HG02973 (cell line): ENCODE results near the gene SH3BP5L.

Source experiments
- ATAC-seq: cut with Tn5 transposase; IDR thresholded peaks from one replicate; pipeline ENCODE4 v1.9.1; 2021; ENCODE audit warnings: moderate library complexity; ENCODE audit not compliant: unreplicated experiment

The SH3BP5L gene

DNA sequence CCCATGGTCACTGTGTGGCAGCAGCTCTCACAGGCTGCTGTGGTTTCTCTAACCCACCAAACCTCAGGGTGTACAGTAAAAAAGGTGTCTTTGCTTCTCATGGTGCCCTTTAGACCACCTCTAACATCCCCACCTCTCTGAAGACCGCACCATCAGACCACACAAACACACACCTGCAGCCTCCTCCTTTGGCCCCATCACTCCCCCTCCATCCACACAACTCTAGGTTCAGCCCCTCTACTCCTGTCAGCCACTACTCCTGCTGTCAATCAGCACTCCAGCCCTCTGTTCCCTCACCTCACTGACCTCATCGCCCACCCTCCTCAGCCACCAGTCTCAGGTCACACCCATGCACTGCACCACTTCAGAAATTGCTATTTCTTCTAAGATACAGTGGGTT, 25.7 kb upstream of the SH3BP5L start:
- no peak for ATAC-seq

DNA sequence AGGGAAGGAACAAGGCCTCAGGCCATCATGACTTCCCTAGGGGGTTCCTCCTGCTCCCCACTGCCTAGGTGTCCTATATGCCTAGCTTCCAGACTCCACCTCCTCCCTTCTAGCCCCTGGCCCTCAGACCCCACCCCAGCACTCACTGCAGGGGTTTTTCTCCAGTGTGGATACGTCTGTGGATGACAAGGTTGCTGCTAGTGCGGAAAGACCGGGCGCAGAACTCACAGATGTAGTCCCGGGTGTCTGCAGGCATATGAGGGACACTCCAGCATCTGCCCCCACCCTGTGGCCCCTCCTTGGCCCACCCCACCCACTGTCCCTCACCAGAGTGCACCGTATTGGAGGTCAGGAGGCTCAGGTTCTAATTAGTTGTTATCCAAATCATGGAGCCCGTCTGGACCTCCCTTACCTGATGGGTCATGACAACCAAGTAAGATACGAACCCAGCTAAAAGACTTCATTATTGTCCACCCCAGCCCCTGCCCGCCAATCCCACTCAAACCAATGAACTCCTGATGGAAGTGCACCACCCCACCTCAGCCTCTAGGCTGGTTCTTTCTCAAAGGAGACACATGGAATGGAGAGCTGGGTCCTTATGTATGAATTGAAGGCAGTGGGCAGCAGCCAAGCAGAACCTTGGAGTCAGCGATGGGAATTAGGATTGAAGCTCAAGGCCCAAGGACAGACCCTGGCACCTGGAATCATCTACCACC, 25.0 kb upstream of the SH3BP5L start:
- no peak for ATAC-seq

DNA sequence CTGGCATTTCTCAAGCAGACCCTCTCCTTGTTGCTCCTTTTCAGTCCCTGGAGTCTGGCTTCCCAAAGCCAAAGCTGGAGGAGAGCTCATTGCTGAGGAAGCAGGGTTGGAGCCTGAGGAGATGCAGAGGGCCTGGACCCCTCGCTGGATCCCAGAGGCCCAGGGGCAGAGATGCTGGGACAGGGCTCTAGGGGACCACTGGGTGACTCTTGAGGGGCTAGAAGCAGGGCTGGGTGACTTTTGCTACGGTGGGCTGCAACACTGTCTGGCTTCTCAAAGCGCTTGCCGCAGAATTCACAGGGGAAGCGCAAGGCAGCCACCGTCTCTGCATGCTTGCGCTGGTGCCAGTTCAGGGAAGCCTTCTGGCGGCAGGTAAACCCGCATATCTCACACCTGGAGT, 24.4 kb upstream of the SH3BP5L start:
- no peak for ATAC-seq

DNA sequence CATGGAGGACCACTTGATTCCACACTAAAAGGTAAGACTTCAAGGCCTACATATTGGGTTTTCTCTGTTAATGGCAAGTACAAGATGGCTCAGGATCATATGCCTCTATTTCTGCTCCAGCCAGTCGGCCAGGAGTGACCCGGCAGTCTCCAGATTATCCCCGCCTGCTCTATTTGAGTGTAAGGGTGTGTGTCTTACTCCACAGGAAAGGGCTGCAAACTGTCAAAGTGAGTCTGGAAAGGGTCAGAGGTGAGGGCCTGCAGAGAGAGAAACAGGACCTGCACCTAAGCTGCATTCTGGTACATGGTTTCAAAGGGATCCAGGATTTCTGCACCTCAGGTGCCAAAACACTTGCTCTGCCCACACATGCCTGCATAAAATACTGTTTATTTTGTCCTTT, 23.9 kb upstream of the SH3BP5L start:
- no peak for ATAC-seq

DNA sequence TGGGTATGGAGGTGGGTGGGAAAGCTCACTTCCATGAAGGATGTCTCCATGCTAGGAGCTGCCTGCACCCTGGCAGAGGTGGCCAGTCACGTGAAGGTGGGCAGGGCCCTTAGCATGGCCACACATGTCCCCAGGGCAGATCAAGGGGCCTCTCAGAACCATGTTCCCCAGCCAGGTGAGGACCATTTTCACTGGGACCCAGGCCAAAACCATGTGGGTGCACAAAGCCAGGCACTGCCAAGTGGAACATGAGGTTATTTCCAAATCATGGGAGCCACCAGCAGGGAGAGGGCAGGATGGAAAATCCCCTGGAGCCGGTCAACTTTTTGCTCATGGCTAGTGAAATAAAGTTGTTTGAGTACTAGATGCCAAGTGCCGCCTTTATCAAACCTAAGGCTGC, 23.4 kb upstream of the SH3BP5L start:
- ATAC-seq: no peak

DNA sequence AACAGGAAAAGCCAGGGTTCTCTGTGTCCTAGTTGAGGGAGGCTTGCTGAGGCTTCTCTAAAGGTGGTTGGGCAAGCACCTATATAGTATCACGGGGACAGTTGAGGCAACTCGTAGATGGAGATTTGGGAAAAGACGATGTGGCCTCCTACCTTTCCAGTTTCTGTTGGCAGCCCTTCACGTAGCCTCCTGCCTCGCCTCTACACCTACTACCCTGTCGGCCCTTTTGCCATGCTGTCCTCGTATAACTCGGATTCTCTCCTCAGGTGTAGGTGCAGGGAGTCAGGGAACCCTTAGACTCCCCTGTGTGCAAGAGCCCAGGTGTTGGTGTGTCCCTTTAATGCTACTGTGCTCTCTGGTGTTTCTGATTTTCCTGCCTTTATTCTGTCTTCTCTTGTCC, 22.9 kb upstream of the SH3BP5L start:
- no peak for ATAC-seq

DNA sequence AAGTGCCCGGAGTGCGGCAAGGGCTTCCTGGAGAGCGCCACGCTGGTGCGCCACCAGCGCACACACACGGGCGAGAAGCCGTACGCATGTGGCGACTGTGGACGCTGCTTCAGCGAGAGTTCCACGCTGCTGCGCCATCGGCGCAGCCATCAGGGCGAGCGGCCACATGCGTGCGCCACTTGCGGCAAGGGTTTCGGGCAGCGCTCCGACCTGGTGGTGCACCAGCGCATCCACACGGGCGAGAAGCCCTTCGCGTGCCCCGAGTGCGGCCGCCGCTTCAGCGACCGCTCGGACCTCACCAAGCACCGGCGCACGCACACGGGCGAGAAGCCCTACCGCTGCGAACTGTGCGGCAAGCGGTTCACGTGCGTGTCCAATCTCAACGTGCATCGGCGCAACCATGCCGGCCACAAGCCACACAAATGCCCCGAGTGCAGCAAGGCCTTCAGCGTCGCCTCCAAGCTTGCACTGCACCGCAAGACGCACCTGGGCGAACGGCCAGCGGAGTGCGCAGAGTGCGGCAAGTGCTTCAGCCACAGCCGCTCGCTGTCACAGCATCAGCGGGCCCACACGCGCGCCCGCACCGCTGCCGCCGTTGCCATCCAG, 22.3 kb upstream of the SH3BP5L start:
- ATAC-seq: no peak

DNA sequence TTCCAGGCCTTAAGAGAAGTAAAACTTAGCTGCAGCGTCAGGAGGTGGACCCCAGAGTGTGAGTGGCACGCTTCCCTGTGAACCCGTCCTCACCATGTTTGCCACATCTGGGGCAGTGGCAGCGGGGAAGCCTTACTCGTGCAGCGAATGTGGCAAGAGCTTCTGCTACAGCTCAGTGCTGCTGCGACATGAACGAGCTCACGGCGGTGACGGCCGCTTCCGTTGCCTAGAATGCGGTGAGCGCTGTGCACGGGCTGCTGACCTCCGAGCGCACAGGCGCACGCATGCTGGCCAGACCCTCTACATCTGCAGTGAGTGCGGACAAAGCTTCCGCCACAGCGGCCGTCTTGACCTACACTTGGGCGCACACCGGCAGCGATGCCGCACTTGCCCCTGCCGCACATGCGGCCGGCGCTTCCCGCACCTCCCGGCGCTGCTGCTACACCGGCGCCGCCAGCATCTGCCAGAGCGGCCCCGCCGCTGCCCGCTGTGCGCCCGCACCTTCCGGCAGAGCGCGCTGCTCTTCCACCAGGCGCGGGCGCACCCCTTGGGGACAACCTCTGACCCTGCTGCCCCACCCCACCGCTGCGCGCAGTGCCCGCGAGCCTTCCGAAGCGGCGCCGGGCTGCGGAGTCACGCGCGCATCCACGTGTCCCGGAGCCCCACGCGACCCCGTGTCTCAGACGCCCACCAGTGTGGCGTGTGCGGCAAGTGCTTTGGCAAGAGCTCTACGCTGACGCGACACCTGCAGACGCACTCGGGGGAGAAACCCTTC, 21.7 kb upstream of the SH3BP5L start:
- ATAC-seq: no peak

DNA sequence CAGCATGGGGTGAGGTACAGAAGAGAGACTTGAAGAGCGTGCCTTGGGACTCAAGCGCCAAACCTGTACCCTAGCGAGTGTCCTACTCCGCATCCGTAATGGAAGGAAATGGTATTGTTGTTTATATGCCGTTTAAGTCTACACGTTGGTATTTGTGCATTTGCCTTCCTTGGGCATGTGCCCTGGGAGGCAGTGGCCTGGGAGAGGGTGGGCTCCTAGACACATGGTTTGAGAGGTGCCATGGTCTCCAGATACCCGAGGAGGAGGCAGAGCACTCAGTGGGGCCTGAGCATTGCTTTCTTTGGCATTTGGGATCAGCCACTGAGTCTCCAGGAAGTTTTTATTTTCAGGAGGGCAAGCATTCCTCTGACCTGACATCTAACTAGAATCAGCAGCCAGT, 18.8 kb upstream of the SH3BP5L start:
- no peak for ATAC-seq

DNA sequence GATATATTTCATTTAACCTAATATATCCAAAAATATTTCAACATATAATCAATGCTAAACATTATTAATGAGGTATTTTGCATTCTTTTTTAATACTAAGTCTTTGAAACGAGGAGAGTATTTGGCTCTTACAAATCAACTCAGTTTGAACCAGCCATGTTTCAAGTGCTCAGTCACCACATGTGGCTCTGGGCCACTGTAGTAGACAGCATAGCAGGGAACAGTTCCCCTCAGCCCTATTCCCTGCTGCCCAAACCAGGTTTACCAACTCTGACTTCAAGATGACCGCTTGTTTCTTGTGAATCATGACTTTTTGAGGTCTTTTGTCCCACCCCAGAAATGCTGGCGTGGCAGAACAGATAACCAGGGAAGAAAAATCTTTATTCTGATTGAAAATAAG, 18.0 kb upstream of the SH3BP5L start:
- ATAC-seq: no peak

DNA sequence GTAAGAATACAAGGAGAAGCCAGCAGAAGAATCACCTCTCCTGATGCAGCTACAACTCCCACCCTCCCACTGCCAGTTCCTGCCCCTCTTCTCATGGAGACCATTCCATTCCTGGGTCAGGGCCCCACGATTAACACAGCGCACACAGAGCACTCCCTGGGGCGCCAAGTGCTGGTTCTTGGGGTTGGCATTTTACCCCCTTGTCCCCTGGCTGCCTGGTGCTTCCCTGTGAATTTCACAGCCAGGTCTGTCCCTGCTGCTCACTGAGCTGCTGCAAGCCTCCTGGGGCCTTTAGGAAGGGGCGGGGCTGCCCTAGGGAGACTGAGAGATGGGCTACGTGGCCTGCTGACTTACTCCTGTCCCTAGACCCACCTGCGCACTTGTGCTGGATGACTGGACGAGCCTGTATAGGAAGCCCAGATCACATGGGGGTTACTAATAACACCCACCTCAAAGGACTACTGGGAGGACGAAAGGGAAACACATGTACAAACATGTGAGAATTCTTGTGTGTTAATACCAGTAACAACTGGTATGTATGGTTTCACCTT, 17.1 kb upstream of the SH3BP5L start:
- no peak for ATAC-seq

DNA sequence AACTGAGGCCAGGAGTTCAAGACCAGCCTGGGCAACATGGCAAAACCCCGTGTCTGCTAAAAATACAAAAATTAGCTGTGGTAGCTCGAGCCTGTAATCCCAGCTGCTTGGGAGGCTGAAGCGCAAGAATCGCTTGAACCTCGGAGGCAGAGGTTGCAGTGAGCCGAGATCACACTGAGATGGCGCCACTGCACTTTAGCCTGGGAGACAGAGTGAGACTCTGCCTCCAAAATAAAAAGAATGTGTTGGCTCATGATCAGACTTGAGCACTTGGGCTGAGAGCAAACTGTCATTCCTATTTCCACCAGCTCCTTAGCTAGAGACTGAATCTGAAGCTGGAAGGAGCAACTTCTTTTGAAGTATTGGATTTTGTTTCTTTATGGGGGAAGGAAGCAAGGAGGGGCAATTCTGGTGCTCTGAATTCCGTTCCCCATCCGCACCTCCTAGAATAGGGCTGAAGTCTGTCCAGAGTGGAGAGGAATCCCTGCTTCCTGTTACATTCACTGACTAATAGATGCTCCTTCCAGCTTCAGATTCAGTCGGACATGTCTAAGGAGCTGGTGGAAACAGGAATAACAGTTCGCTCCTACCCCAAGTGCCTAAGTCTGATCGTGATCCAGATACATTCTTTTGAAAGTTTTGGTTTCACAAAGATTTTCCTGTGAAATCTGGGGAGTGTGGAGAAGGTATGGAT, 16.1 kb upstream of the SH3BP5L start:
- no peak for ATAC-seq

DNA sequence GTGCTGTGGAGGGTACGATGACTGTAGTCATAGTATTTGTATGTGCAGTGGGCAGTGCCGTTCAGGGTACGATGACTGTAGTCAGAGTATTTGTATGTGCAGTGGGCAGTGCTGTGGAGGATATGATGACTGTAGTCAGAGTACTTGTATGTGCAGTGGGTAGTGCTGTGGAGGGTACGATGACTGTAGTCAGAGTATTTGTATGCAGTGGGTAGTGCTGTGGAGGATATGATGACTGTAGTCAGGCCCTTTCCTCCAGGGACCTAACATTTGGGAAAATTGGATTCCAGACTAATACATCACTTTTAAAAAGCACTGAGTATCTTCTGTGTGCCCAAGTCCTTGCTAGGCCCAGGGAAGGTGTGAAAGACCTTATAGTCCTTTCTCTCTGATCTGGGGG, 15.2 kb upstream of the SH3BP5L start:
- no peak for ATAC-seq

DNA sequence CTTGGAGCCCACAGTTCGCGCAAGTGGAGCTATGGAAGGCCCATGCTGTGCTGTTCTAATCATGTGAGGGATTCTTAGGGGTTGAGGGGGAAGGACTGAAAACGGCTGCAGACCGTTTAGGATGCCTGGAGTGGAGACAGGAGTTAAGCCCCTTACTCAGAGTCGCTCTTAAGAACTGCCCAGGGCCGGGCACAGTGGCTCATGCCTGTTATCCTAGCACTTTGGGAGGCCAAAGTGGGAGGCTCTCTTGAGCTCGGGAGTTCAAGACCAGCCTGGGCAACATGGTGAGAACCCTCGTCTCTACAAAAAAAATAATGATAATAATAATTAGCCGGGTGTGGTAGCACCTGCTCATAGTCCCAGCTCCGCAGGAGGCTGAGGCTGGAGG, 13.4 kb upstream of the SH3BP5L start:
- ATAC-seq: no peak

DNA sequence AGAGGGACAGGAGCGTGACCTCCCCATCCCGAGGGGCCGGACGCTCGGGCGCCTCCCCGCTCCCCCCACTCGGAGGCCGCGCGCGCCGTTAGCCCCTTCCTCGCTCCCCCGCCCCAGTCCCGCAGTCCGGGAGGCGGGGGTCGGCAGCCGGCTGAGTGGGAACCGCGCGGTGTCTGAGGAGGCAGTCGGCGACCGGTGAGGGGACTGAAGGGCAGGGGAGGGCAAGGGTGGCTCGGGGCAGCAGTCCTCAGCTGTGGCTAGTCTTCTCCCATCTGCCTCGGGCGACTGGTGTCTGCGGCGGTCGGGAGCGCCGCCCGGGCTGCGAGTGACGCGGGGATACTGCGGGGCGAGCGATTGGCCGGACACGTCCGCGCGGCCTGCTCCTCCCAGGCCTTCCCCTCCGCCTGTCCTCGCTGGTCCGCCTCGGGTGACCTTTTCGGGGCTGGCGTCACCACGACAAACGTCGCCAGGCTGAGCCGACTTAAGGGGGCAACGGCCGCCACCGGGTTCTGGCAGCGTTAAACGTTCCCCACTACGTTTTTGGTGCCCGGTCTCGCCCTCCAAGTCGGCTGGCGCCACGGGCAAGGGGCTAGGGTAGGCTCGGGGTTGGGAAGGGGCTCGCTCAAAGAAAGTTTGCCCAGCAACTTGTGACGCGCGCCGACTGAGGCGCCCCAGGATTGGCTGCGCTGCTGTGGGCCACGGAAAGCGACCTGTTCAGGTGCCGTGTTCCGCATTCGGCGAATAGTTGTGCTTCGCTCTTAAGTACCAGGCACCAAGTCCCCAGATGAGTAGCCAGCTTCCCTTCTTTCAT, 12.8 kb upstream of the SH3BP5L start:
- peak; percentile 70 for ATAC-seq

DNA sequence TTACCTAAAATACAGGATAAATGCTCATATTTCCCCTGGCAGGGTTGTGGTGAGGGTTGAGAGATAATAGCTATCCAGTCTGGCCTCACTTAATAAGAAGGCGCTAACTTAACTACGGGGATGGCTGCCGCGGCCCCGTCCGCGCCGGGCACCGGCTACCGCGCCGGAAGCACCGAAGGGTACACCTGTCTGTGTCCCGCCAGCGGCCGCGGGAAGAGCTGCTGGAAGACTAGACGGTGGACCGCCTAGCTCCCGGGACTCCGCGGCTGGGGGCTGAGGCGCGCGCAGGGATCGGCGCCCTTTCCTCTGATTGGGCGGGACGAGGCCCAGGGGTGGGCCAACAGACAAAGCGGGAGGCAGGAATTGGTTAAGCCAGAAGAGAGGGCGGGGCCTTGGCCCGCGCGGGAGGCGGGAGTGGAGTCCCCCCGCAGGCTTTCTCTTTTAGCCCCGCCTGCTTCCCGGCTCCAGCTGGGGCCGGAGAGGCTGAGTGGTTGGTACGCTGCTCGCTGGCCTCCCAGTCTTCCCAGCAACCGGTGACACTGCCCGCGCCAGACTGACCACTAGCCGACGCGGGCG, 12.2 kb upstream of the SH3BP5L start, which contains the start of gene ZNF672:
ZNF672 (plus strand) TSS at position 444 of the 576 bp plus-strand sequence. CDS start 9,051 bp downstream, outside the sequence.
- ATAC-seq: peak; percentile 82

DNA sequence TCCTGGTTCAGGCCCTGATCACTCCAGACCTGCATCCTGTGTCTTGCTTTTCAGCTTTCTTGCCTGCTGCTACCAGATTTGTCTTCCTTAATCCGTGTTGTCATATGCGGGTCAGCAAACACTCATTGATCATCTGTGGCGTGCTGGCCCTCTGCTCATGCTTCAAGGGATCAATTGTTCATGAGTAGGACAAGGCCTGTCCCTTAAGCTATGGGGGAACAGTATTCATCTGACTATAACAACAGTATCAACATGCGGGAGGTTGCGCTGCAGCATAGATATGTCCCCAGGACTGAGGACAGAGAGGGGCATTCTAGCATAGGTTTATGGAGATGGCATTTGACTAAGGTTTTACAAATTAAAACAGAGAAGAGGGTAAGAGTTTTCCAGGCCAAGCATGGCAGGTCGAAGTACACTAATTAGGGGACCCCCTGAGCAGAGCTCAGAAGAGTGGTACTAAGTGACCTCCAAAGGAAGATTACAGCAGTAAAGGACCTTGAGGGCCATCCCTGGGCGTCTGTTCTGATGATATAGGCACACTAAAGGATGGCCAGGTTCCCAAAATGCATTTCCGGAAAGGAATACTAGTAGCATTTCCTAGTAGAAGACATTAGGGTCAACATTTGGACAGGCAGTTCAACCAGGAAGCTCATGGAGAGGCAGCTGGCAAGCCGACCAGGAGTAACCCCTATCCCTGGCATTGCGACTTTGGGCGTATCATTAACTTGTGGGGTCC, 11.5 kb upstream of the SH3BP5L start:
- no peak for ATAC-seq

DNA sequence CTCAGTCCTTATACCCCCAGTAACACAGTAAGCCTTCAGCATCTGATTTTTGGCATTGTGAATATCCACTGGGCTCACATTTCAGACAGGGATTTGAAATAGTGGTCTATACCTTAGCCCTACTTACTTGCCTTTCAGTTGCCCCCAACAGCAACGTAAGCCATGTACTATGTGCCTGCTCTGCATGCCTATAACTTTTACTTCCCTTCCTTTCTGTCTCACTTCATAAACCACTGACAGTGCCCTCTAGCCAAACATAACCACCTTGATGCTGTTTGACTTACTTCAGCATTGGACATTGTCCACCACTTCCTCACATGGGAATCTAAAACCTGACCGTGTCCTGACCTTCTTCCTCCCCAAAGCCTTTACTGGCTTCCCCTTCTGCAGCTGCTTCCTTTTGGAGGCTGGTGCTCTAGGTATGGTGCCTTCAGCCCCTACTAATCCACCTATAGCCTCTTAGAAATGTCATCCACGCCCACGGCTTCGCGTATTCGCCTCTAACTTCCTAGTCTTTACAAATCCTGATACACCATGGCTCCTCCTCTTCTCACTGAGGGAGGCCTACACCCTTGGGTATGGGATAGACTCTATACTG, 8.7 kb upstream of the SH3BP5L start:
- no peak for ATAC-seq

DNA sequence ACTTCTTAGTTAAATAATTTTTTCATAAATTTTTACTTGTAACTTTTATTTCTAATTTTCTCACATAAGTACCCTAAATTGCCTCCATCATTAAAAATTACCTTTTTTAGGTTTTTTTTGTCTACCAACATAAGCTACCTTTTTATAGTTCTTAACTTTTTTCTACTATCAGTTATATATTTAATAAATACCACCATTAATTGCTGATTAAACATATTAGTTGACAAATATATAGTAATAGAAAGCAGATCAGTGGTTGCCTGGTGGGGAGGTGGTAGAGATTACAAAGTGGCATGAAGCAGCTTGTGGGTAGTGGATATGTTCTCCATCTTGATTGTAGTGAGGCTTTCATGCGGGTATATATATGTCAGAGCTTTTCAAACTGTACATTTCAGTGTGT, 6.1 kb upstream of the SH3BP5L start:
- ATAC-seq: no peak
